Activated naive CD4-positive, alpha-beta T cell treated with anti-CD3 and anti-CD28 coated beads, Interleukin-2, amount 50 U/mL, for 24 hours (primary cell): ENCODE measurements around the gene DIAPH1.

ENCODE experiments used
- H3K27ac Mint-ChIP-seq: one replicate; pipeline ENCODE4 v1.8.0; 2021; ENCODE audit warnings: mild to moderate bottlenecking, mixed read lengths
- H3K27me3 Mint-ChIP-seq: one replicate; pipeline ENCODE4 v1.8.0; 2021; ENCODE audit warnings: mixed read lengths
- H3K36me3 Mint-ChIP-seq: one replicate; pipeline ENCODE4 v1.8.0; 2021; ENCODE audit warnings: mixed read lengths
- H3K4me1 Mint-ChIP-seq: one replicate; pipeline ENCODE4 v1.8.0; 2021; ENCODE audit warnings: mixed read lengths
- H3K4me3 Mint-ChIP-seq: one replicate; pipeline ENCODE4 v1.8.0; 2021; ENCODE audit warnings: mild to moderate bottlenecking, mixed read lengths
- H3K9me3 Mint-ChIP-seq: one replicate; pipeline ENCODE4 v1.8.0; 2021; ENCODE audit warnings: mixed read lengths

The DIAPH1 gene

GRCh38 chr5:141647851-141648250 is 29.1 kb upstream of the DIAPH1 start:
- Mint-ChIP-seq H3K9me3 (no peaks in the 10 kb centered on the region), H3K36me3 (no peaks in the 10 kb centered on the region)

DNA sequence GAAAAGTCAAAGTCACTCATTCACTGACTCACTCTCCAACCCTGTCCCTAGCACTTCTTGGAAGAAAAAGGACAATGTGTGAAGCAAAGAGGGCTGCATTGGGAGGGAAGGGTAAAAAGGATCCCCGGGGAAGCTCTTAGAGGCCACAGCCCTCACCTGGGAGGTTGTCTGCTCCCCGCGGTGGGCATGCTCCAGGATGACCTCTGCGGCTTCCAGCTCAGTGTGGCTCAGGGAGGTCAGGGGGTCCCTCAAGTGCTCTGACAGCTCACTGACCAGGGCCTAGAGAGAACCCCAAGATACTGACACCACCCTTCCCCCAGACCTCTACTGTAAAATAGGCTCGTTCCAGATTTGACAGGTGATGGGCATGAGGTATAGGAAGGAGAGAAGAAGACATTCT is 28.4 kb upstream of the DIAPH1 start:
- no peaks in the 10 kb centered on the region for H3K36me3 Mint-ChIP-seq

More at GRCh38 chr5:141647851-141648250, 29.1 kb upstream of the DIAPH1 start:
- Mint-ChIP-seq H3K4me1 (peaks cover 47% of the 10 kb centered on the region), H3K4me3 (no peak overlapping the region), H3K27me3 (no peaks in the 10 kb centered on the region), H3K27ac (peak overlapping the region; percentile 46)

GRCh38 chr5:141646026-141646425 is 27.2 kb upstream of the DIAPH1 start:
- Mint-ChIP-seq H3K36me3 (peaks cover 3% of the 10 kb centered on the region), H3K4me3 (no peak overlapping the region), H3K27ac (no peak overlapping the region), H3K9me3 (no peaks in the 10 kb centered on the region), H3K27me3 (no peaks in the 10 kb centered on the region), H3K4me1 (peaks cover 42% of the 10 kb centered on the region)

More for the DNA sequence above, 28.4 kb upstream of the DIAPH1 start:
- peaks cover 41% of the 10 kb centered on the region for H3K4me1 Mint-ChIP-seq
- H3K9me3 Mint-ChIP-seq, result no peaks in the 10 kb centered on the region
- no peak overlapping the region for H3K4me3 Mint-ChIP-seq
- no peak overlapping the region for H3K27ac Mint-ChIP-seq
- no peaks in the 10 kb centered on the region for H3K27me3 Mint-ChIP-seq

GRCh38 chr5:141641634-141642267 is 23.0 kb upstream of the DIAPH1 start:
- H3K27me3 Mint-ChIP-seq, result no peaks in the 10 kb centered on the region
- H3K9me3 Mint-ChIP-seq, result no peaks in the 10 kb centered on the region
- peak overlapping the region; percentile 75 for H3K27ac Mint-ChIP-seq
- peaks cover 29% of the 10 kb centered on the region for H3K4me1 Mint-ChIP-seq
- H3K4me3 Mint-ChIP-seq, result no peak overlapping the region
- H3K36me3 Mint-ChIP-seq, result peaks cover 5% of the 10 kb centered on the region

DNA sequence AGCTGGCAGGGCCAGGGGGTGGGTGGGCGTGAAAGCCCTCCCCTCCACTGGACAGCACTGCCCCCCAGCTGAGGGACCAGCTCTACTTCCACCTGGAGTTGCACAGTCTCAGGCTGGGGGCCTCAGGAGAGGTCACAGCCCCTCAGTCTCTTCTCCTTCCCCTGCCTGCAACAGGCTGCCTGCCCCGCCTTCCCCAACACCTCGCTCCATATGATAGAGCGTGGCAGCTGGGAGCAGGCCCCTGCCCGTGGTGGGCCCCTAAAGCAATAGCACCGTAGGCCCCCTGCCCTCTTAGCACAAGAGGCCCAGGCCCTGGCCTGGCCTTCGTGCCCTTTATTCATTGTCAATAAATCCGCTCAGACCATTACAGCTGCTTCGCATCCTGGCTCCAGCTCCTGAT is 21.9 kb upstream of the DIAPH1 start:
- Mint-ChIP-seq H3K4me3 (no peak overlapping the region), H3K9me3 (no peaks in the 10 kb centered on the region), H3K27ac (peak overlapping the region; percentile 68), H3K4me1 (peaks cover 32% of the 10 kb centered on the region), H3K36me3 (peaks cover 5% of the 10 kb centered on the region), H3K27me3 (no peaks in the 10 kb centered on the region)

- Mint-ChIP-seq H3K27me3 (no peaks in the 10 kb centered on the region), H3K27ac (no peak overlapping the region)
These were observed 21.2 kb upstream of the DIAPH1 start for GRCh38 chr5:141640051-141640415.

GRCh38 chr5:141639357-141640050 is 20.7 kb upstream of the DIAPH1 start:
- Mint-ChIP-seq H3K9me3 (no peaks in the 10 kb centered on the region), H3K4me3 (no peak overlapping the region), H3K27me3 (no peaks in the 10 kb centered on the region), H3K36me3 (peaks cover 7% of the 10 kb centered on the region), H3K4me1 (peaks cover 43% of the 10 kb centered on the region), H3K27ac (no peak overlapping the region)

More at GRCh38 chr5:141640051-141640415, 21.2 kb upstream of the DIAPH1 start:
- Mint-ChIP-seq H3K36me3 (peaks cover 6% of the 10 kb centered on the region), H3K9me3 (no peaks in the 10 kb centered on the region), H3K4me1 (peaks cover 38% of the 10 kb centered on the region), H3K4me3 (no peak overlapping the region)

DNA sequence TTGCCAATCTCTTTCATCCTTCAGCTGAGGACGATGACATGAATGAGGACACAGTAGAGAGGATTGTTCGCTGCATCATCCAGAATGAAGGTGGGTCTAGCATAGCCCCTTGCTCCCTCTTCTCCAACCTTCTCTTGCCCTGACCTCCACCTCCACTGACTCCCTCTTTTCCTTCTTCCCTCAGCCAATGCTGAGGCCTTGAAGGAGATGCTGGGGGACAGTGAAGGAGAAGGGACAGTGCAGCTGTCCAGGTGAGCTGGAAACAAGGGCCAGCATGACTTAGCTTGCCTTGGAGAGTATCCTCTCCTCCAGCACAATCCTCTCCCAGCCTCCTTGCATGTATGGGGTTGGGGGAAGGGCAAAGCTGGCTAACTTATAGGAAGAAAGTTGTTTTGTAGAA is 20.0 kb upstream of the DIAPH1 start:
- Mint-ChIP-seq H3K4me3 (peak overlapping the region; percentile 88), H3K9me3 (no peaks in the 10 kb centered on the region), H3K27ac (peak overlapping the region; percentile 17), H3K4me1 (peaks cover 50% of the 10 kb centered on the region), H3K27me3 (no peaks in the 10 kb centered on the region), H3K36me3 (peaks cover 7% of the 10 kb centered on the region)

- H3K4me1 Mint-ChIP-seq, result peaks cover 53% of the 10 kb centered on the region
- peak overlapping the region; percentile 88 for H3K4me3 Mint-ChIP-seq
- H3K9me3 Mint-ChIP-seq, result no peaks in the 10 kb centered on the region
- no peaks in the 10 kb centered on the region for H3K27me3 Mint-ChIP-seq
- H3K36me3 Mint-ChIP-seq, result peaks cover 7% of the 10 kb centered on the region
- H3K27ac Mint-ChIP-seq, result peak overlapping the region; percentile 91
These were observed 19.1 kb upstream of the DIAPH1 start for GRCh38 chr5:141637767-141638419.

- Mint-ChIP-seq H3K27ac (no peak overlapping the region), H3K4me3 (peak overlapping the region; percentile 88), H3K4me1 (peaks cover 59% of the 10 kb centered on the region), H3K27me3 (no peaks in the 10 kb centered on the region), H3K36me3 (peaks cover 7% of the 10 kb centered on the region), H3K9me3 (no peaks in the 10 kb centered on the region)
These were observed 18.4 kb upstream of the DIAPH1 start for GRCh38 chr5:141637123-141637766.

DNA sequence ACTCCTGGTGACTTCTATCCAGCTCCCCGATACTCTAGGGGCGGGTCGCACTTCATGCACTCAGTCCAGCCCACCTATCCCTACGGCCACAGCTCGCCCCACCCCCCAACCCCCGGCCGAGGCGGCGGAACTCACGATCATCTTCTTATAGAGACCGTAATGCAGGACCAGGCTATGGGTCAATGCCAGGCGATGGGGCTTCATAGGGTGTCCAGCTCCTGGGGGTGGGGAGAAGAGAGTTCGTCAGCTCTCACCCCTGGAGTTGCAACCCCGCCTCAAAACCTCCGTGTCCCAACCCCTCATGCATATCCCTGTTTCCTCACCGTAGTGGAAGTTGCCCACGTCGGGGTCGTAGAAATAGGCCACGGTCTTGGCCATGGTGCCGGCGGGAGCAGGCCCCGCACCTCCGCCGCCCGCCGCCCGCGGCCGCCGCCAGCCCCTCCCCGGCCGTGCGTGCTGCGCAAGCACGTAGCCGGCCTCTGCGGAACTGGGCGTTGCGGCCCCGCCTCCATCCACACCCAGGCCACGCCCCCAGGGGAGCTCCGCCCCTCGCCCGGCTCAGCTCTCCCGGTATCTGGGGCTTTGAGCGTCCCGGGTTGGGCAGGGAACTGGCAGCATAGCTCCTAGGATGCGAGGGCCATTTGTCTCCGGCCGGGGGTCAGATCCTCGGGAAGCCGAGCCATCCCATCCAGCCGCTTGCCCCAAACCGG is 17.8 kb upstream of the DIAPH1 start, which contains the start of the genes HDAC3 and RELL2:
HDAC3 (minus strand) TSS at position 437 of the 710 bp plus-strand sequence; CDS start at position 378, 59 bp downstream.
RELL2 (plus strand) TSS at position 585 of the 710 bp plus-strand sequence. CDS start 1,229 bp downstream, outside the sequence.
- peak within 1 kb of the TSS; percentile 90 for H3K4me3 Mint-ChIP-seq
- peak within 1 kb of the TSS; percentile 36 for H3K27ac Mint-ChIP-seq
- peaks cover 7% of the 10 kb centered on the region for H3K36me3 Mint-ChIP-seq
- no peaks in the 10 kb centered on the region for H3K9me3 Mint-ChIP-seq
- no peaks in the 10 kb centered on the region for H3K27me3 Mint-ChIP-seq
- H3K4me1 Mint-ChIP-seq, result peaks cover 57% of the 10 kb centered on the region

DNA sequence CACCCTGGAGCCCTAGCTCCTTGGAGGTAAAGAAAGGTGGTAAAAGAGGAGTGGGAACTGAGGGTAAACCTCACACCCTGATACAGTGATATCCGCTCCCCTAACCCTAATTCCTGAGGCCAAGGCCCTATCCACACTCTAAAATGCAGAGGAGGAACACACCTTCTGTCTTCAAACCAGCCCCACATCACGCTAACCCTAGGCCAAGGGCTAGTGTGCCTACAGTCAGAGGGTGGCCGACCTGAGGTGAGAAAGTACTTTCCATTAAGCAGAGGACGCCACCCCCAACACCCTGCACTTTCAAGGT is 17.3 kb upstream of the DIAPH1 start:
- Mint-ChIP-seq H3K4me1 (peaks cover 57% of the 10 kb centered on the region), H3K27ac (peak overlapping the region; percentile 36), H3K4me3 (peak overlapping the region; percentile 90), H3K9me3 (no peaks in the 10 kb centered on the region), H3K36me3 (peaks cover 4% of the 10 kb centered on the region), H3K27me3 (no peaks in the 10 kb centered on the region)

DNA sequence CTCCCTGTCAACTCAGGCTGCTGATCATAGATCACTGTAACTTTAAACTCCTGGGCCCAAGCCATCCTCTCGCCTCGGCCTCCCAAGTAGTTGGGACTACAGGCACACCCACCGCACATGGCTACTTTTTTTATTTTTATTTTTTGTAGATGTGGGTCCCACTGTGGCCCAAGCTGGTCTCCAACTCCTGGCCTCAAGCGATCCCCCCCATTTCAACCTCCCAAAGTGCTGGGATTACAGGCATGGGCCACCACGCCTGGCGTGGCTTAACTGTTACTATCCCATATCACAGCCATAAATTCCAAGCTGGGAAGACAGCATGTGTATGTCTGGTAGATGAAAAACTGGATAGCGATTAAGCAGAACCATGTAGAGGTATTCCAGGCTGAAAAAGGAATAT is 16.8 kb upstream of the DIAPH1 start:
- H3K27me3 Mint-ChIP-seq, result no peaks in the 10 kb centered on the region
- H3K4me3 Mint-ChIP-seq, result peak overlapping the region; percentile 90
- peaks cover 2% of the 10 kb centered on the region for H3K36me3 Mint-ChIP-seq
- H3K9me3 Mint-ChIP-seq, result no peaks in the 10 kb centered on the region
- peaks cover 55% of the 10 kb centered on the region for H3K4me1 Mint-ChIP-seq
- peak overlapping the region; percentile 36 for H3K27ac Mint-ChIP-seq

DNA sequence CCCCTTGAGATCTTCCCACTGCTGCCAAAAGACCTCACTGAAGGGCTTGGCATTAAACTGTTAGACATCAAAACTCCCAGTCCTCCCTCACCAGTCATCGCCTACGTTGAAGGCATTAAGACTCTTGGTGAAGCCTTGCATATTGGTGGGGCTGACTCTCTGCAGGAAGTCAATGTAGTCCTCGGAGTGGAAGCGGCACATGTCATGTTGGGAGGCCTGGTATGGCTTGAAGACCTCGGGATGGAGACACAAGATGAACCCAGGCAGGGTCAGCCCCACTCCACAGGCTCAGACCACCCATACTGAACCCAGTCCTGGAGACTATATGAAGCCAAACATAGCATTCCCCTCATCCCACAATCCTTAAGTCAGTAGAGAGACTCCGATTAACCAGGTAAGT is 15.9 kb upstream of the DIAPH1 start:
- Mint-ChIP-seq H3K4me3 (peak overlapping the region; percentile 90), H3K27ac (no peak overlapping the region), H3K4me1 (peaks cover 55% of the 10 kb centered on the region), H3K9me3 (no peaks in the 10 kb centered on the region), H3K36me3 (peaks cover 2% of the 10 kb centered on the region), H3K27me3 (no peaks in the 10 kb centered on the region)

DNA sequence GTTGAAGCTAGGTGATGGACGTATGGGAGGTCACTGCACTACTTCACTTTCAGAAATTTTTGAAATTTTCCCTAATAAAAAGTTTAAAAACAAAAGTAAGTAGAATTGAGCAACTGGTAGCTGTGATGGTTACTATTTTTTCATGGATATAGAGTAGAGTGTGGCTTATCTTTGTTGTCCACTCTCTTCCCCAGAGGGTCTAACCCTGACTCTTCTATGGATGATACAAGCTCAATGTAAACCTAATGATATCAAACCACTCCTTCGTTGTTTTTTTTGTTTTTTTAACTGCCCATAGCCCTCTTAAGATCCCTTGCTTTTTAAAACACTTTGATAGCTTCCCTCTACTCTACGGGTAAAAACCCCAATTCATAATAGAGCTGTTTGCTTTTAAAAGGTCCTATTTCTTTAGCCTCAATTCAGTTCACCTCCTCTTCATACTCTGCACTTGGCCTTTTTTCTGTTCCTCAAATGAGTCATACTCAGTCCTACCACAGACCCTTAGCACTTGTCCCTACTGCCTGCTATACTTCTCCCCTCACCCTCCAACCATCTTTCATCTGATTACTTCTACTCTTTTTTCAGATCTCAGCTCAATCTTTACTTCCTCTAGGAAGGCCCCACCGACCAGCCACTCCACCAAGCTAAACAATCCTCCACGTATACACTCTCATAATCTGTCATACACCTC is 15.2 kb upstream of the DIAPH1 start:
- no peak overlapping the region for H3K27ac Mint-ChIP-seq
- H3K36me3 Mint-ChIP-seq, result peaks cover 2% of the 10 kb centered on the region
- H3K4me3 Mint-ChIP-seq, result peak overlapping the region; percentile 12

More for the DNA sequence above, 15.2 kb upstream of the DIAPH1 start:
- Mint-ChIP-seq H3K9me3 (no peaks in the 10 kb centered on the region), H3K4me1 (peaks cover 52% of the 10 kb centered on the region), H3K27me3 (no peaks in the 10 kb centered on the region)
